Endothelial cell (in vitro differentiated cells): ENCODE measurements around the gene ARHGAP26. TPM values are rescaled to one million over a fixed set of nuclear protein-coding genes. Genes with fewer than 3 reads are reported as not detected.

Experiments
- DNase-seq: peaks from one replicate; pipeline ENCODE4 v3.0.0; 2021; ENCODE audit warnings: low spot score
- H3K27ac Mint-ChIP-seq: one replicate; pipeline ENCODE4 v1.8.0; 2021; ENCODE audit warnings: mixed read lengths, inconsistent platforms; ENCODE audit not compliant: unreplicated experiment
- H3K27me3 Mint-ChIP-seq: one replicate; pipeline ENCODE4 v1.8.0; 2021; ENCODE audit warnings: mild to moderate bottlenecking, moderate library complexity, mixed read lengths, inconsistent platforms; ENCODE audit not compliant: unreplicated experiment
- H3K36me3 Mint-ChIP-seq: one replicate; pipeline ENCODE4 v1.8.0; 2021; ENCODE audit warnings: mild to moderate bottlenecking, low read depth, mixed read lengths, inconsistent platforms; ENCODE audit not compliant: unreplicated experiment
- H3K4me1 Mint-ChIP-seq: one replicate; pipeline ENCODE4 v1.8.0; 2021; ENCODE audit warnings: mild to moderate bottlenecking, mixed read lengths, inconsistent platforms; ENCODE audit not compliant: unreplicated experiment
- H3K4me3 Mint-ChIP-seq: one replicate; pipeline ENCODE4 v1.8.0; 2021; ENCODE audit warnings: mild to moderate bottlenecking, mixed read lengths, inconsistent platforms; ENCODE audit not compliant: unreplicated experiment
- H3K9me3 Mint-ChIP-seq: one replicate; pipeline ENCODE4 v1.8.0; 2021; ENCODE audit warnings: mixed read lengths, inconsistent platforms; ENCODE audit not compliant: unreplicated experiment
- CTCF ChIP-seq: fragments of 200-600 bp; sonication (generic); IDR thresholded peaks from one replicate; pipeline ENCODE4 v1.5.0; 2021; ENCODE audit warnings: antibody characterized with exemption; ENCODE audit not compliant: unreplicated experiment
- total RNA-seq: library from RNA; stranded (reverse); fragmentation: NEBNext Ultra II Directional; extraction: Animal tissue kit (Norgen Biotek cat#: 25700); gene quantifications from one replicate; pipeline ENCODE4 v1.2.1, GENCODE V29; 2021; ENCODE audit not compliant: unreplicated experiment

ARHGAP26 gene
- total RNA-seq, 1 donor from 2014 or later, result 81.5 TPM

GRCh38 chr5:143073766-143074165 is 303.6 kb downstream of the ARHGAP26 start:
- H3K4me3 Mint-ChIP-seq, result no peak overlapping the region
- no peak for DNase-seq
- H3K9me3 Mint-ChIP-seq, result no peaks in the 10 kb centered on the region
- H3K36me3 Mint-ChIP-seq, result peaks cover 33% of the 10 kb centered on the region
- no peaks in the 10 kb centered on the region for H3K27me3 Mint-ChIP-seq
- no peak overlapping the region for H3K27ac Mint-ChIP-seq
- H3K4me1 Mint-ChIP-seq, result peaks cover 17% of the 10 kb centered on the region
- TF ChIP-seq CTCF, result no peak

- no peaks in the 10 kb centered on the region for H3K27me3 Mint-ChIP-seq
- TF ChIP-seq CTCF, result no peak
- DNase-seq, result no peak
- H3K27ac Mint-ChIP-seq, result no peak overlapping the region
- no peak overlapping the region for H3K4me3 Mint-ChIP-seq
- H3K36me3 Mint-ChIP-seq, result peaks cover 26% of the 10 kb centered on the region
- no peaks in the 10 kb centered on the region for H3K9me3 Mint-ChIP-seq
- H3K4me1 Mint-ChIP-seq, result peaks cover 17% of the 10 kb centered on the region
These were observed 304.3 kb downstream of the ARHGAP26 start for GRCh38 chr5:143074414-143074996.

- Mint-ChIP-seq H3K27me3 (no peaks in the 10 kb centered on the region), H3K36me3 (peaks cover 10% of the 10 kb centered on the region), H3K4me3 (no peak overlapping the region), H3K9me3 (no peaks in the 10 kb centered on the region), H3K27ac (no peak overlapping the region), H3K4me1 (peaks cover 21% of the 10 kb centered on the region)
- TF ChIP-seq CTCF, result no peak
- DNase-seq, result no peak
These were observed 306.2 kb downstream of the ARHGAP26 start for GRCh38 chr5:143076377-143076776.

- no peaks in the 10 kb centered on the region for H3K9me3 Mint-ChIP-seq
- peaks cover 4% of the 10 kb centered on the region for H3K36me3 Mint-ChIP-seq
- H3K4me1 Mint-ChIP-seq, result peaks cover 26% of the 10 kb centered on the region
- no peak for DNase-seq
- no peak overlapping the region for H3K27ac Mint-ChIP-seq
- no peak overlapping the region for H3K4me3 Mint-ChIP-seq
- no peak for TF ChIP-seq CTCF
- H3K27me3 Mint-ChIP-seq, result no peaks in the 10 kb centered on the region
These were observed 307.4 kb downstream of the ARHGAP26 start for GRCh38 chr5:143077453-143078103.

GRCh38 chr5:143078313-143078712 is 308.1 kb downstream of the ARHGAP26 start:
- Mint-ChIP-seq H3K9me3 (no peaks in the 10 kb centered on the region), H3K27ac (no peak overlapping the region), H3K4me3 (no peak overlapping the region), H3K36me3 (peaks cover 4% of the 10 kb centered on the region), H3K4me1 (peaks cover 32% of the 10 kb centered on the region), H3K27me3 (no peaks in the 10 kb centered on the region)
- no peak for DNase-seq
- no peak for TF ChIP-seq CTCF
